DMS 273 treated with DMSO at 0.1 percent for 48 hours (cell line): Measurements from ENCODE around the gene THOC3.
"Not testable (repeated sequence)": the region's sequence is repeated elsewhere in the genome, so short reads cannot be mapped to it uniquely, and the experiment has no call there.

Experiments used
- DNase-seq: peaks from one replicate; lab custom pipeline; 2025; lab: John Stamatoyannopoulos, UW

Gene THOC3, protein sequence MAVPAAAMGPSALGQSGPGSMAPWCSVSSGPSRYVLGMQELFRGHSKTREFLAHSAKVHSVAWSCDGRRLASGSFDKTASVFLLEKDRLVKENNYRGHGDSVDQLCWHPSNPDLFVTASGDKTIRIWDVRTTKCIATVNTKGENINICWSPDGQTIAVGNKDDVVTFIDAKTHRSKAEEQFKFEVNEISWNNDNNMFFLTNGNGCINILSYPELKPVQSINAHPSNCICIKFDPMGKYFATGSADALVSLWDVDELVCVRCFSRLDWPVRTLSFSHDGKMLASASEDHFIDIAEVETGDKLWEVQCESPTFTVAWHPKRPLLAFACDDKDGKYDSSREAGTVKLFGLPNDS

DNA sequence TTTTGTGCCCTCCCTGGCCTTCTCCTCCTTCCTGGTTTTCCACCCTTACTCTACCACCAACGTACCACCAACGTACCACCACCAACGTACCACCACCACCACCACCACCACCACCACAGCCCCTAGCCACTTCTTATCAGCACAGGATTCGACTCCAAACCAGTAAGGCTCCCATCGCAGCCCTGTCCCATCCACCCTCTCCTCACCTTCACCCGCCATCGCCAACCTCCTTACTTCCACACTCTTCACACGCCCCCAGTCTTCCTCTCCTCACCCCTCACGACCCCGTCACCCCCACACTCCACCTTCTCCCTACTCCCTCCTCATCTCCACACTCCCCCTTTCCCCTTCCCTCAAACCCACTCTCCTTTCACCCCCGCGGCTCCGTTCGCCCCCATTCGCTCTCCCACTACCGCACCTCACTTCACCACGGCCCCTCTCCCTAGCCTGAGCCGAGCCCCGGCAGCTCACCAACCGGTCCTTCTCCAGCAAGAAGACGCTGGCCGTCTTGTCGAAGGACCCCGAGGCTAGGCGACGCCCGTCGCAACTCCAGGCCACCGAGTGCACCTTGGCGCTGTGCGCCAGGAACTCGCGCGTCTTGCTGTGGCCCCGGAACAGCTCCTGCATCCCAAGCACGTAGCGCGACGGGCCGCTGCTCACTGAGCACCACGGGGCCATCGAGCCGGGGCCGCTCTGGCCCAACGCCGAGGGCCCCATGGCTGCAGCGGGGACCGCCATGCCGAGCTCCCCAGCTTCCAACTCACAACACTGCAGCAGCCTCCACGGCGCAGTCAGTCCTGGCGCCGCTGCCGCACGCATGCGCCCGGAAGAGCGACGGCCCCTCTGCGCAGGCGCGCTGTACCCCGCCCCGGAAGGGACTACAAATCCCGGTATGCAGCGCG, at the start of gene THOC3:
TSS of gene THOC3 (minus strand) at position 845 of the 902 bp plus-strand sequence. CDS start at position 738, 107 bp downstream.
- DNase-seq = not testable (repeated sequence)

DNA sequence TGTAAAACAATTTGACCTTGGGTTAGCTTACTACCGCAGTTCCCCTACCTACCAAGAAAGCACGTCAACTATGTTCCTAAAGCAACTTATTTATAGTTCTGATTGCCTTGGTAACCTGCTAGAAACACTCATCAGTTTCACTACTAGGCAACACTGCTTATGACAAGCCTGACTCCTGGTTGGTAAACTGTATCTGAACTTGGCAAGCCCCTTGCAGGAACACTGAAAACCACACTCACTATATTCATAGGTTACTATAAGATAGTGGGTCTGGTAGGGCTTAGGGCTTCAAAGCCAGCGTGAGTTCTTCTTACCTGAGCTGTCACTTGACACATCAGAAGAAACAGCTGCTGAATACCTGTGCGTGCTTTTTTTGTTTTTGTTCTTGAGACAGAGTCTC, 49.2 kb upstream of the THOC3 start:
- DNase-seq = not testable (repeated sequence)

DNA sequence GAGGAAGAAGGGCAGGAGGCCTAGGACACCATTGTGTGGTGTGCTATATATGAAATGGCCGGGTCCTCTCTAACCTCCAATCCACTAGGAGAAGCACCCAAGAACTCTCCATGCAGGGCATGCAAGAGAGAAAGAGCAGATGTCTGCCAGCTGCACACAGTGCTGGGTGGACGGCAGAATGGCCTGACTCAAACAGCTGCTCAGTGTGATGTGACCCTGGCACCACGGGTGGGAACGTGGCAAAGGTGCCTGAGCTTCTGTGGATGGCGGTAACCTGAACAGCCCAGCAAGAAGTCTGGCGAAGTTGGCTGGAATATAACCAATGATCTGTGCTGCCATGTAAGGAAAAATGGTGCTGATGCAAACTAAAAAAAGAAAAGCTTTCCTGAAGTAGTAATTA, 46.2 kb upstream of the THOC3 start:
- DNase-seq = not testable (repeated sequence)

DNA sequence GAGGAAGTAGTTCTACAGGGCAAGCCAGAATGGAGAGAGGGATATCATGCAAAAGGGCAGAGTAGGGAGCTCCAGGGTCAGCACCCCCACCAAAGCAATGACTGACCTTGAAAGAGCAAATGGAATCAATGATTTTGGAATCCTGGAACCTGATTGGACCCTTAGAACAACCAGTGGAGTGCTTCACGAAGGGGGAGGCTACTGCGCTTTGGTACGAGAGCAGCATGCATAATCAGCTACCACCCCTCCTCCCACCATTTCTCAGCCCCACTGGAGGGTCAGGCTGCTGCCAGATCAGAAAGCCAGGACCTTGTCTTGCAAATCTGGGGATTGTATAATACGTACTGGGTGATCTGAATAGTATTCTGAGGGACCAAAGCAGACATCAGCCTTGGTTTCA, 43.0 kb upstream of the THOC3 start:
- not testable (repeated sequence) for DNase-seq

DNA sequence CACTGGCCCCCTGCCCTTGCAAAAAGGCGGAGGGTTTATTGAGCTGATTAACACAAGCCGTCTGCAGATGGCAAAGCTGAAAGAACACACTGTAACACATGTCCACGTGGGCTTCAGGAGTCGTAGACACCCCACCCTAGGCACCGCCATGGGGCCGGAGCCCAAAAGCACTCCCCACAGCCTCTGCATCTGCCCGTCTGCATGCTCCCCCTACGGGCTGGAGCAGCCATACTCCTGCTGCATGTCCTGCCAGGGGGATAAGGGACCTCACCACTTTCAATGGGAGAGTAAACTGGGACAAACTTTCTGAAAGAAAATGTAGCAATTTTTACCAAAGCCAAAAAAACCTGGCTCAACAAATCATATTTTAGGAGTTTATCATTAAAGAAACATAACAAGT, 42.1 kb upstream of the THOC3 start:
- not testable (repeated sequence) for DNase-seq

DNA sequence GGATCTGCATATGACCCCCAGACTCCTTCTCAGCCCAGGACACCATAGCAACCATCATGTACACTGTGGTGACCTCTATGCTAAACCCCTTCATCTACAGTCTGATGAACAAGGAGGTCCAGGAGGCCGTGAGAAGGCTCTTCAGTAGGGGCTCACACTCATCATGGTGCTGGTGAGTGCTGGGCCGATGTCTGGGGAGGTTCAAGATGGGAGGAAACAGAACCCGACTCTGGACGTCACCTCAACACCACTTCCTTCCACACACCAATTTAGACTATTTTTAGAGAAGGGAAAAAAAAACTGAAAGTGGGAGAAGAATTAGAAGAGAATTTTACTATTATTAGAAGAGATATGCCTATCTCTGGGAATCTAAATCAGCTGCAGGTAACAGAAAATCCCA, 39.1 kb upstream of the THOC3 start:
- not testable (repeated sequence) for DNase-seq

DNA sequence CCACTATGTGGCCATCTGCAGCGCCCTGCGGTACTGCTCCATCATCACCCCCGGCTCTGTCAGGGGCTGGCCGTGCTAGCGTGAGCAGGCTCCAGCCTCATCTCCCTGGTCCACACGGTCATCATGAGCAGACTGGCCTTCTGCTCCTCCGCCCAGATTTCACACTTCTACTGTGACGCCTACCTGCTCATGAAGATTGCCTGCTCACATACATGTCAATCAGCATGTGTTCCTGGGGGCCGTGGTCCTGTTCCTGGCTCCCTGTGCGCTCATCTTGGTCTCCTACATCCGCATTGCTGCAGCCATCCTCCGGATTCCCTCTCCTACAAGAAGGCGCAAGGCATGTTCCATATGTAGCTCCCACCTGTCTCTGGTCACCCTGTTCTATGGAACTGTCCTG, 38.7 kb upstream of the THOC3 start:
- not testable (repeated sequence) for DNase-seq

DNA sequence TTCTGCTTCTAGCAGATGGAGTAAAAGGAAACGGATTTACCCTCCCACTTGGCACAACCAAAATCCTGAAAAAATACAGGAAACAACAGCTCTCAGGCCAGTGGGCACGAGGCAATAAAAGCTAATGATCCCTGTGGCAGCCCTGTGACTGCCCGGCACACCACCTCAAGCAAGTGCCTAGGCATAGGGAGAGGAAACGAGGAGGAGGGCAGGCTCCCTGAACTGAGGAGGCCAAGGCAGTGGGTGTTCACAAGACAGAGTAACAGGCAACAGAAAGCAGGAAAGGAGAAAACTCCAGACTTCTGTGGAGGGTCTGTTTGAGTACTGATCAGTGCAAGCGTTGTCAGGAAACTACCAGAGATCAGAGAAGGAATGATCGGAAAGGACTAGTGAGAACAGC, 29.9 kb upstream of the THOC3 start:
- not testable (repeated sequence) for DNase-seq

DNA sequence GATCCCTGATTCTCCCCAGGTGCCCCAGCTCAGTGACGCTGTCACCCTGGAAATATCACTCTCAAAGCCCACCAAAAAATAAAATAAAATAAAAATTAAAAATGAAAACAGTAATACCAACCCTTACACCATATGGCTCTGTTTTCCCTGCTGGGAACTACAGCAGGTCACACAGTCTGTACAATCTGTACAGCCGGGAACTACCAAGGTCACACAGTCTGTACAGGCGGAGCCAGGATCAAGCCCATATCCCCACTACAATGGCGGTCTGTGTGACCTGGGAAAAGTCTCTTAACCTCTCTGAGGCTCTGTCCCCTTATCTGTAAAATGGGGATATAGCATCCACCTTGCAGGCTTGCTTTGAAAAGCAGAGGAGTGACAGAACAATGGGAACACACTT, 29.4 kb upstream of the THOC3 start:
- not testable (repeated sequence) for DNase-seq

DNA sequence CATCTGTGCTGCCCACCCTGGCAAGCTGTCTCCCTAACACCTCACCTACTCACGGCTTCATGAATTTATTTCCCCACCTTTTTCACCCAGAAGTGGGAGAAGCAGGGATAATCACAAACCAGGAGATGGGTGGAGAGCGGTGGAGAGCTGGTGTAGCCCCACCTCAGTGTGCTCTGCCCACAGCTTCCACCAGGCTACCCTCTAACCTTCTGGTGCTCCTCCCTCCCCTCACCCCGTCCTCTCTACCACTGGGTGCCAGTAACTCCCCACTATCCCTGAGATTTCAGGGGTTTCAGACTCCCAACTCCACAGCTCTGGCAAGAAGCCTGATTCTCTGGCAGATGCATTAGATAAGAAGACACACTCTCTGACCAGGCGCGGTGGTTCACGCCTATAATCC, 28.7 kb upstream of the THOC3 start:
- DNase-seq = not testable (repeated sequence)

DNA sequence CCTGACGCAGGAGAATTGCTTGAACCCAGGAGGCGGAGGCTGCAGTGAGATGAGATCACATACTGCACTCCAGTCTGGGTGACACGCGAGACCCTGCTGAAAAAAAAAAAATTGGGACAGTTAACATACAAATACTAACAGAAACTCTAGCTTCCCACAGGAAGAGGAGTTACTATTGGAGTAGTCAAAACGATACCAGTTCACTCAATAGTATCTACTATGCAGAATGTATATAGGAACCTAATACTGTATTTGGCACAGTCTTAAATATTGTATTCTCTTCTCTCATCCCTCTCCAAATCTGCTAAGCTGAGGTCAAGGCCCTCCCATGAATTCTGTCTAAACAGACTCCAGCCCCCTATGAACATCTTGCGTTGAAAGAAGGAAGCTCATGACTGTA, 27.4 kb upstream of the THOC3 start:
- DNase-seq = not testable (repeated sequence)

DNA sequence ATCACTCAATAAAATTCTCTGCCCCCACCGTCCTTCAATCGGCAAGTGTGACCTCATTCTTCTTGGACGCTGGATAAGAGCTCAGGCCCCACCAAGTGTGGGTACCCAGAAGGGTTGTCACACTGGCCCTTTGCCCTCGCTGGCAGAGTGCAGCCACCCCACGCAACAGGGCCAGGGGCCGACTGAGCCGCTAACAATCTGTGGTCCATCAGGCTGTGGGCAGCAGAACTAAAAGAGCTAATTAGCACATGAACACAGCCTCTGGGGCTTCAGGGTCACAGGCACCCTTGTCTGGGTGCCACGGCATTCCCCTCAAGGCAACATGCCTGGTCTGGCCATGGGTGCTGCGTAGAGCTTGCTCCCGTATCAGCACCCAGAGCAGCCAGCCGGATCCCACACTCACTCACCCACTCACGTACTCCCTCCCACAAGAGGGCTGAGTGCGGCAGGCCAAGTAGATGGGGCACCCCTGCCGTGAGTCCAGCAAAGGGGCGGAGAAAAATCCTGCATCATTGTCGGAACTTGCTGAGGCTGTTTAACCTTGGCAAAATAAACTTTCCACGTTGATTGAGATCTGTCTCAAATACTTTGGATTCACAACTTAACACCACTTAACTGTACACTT, 11.4 kb upstream of the THOC3 start:
- DNase-seq = not testable (repeated sequence)

DNA sequence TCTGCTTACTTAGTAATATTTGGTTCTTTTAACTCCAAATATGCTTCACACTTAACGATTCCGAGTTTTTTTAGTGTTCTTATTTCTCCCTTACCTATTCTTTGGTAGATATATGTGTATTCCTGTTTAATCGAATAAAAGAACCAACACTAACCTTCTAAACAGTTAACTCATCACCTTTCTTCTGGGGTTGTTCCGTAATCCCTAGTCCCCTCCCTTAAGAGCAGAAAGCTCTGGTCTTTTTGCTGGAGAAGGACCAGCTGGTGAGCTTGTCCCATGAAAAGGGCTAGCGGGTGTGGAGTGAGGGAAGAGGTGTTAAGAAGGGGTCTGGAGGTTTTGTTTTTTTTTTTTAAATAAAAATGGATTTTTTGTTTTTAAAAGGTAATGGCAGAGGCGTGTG, 266 bp upstream of the THOC3 start:
- not testable (repeated sequence) for DNase-seq

DNA sequence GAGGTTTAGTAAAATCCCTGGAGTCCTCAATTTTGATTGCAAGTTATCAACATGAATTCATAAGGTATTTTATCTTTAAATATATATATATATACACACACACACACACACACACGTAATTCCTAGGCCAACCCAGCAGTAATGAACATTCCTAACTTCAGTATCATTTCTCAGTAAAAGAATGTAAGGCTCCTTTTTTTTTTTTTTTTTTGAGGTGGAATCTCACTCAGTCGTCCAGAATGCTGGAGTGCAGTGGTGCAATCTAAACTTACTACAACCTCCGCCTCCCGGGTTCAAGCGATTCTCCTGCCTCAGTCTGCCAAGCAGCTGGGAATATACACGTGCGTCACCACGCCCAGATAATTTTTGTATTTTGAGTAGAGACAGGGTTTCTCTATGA, 5.8 kb downstream of the THOC3 start:
- not testable (repeated sequence) for DNase-seq

DNA sequence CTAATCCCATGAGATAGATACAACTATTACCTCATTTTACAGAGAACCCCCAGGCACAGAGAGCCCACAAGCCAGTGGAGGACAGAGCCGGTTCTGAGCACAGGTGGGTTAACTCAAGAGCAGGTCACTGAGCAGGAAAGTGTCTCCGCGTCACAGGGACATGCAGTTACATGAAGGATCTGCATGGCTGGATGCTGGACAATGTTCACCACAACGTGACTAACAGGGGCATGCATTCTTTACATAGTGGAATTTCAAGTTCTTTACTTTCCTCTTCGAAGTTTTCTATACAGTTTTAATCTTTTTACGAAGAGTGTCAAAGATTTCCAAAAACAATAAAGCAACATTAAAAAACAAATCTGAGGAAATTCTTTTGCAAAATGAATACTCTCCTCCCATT, 7.9 kb downstream of the THOC3 start:
- not testable (repeated sequence) for DNase-seq

DNA sequence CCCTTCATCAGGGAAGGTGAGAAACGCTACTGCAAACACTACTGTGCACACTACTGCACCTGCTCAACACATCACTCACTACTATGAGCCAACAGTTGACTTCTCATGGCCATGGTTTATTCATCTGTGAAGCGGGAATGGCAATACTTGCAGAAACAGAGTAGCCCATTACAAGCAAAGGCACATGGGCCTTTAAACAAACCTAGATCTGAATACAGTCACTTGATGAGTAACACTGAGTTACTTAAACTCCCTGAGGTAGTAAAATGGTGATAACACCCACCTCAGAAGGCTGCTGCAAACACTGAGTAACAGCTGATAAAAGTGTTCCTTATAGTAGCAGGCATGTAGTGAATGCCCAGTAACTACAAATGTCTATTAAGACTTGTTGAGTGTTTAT, 9.6 kb downstream of the THOC3 start:
- DNase-seq = not testable (repeated sequence)

DNA sequence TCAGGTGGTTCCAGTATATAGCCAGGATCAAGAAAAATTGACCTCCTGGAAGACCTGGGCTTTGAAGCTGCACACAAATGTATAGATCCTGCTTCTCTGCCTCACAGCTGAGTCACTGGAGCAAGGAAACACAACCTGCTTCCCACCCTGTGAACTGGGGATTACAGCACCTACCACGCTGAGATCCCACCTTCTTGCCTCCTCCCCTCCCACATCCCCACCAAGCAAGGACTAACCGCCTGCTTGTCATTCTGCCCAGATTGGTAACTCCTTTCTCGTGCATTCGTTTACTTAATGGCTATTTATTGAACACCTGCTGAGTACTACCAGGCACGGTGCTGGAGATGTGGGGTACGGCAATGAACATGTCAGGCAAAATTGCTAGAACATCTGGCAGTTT, 14.0 kb downstream of the THOC3 start:
- DNase-seq = not testable (repeated sequence)

DNA sequence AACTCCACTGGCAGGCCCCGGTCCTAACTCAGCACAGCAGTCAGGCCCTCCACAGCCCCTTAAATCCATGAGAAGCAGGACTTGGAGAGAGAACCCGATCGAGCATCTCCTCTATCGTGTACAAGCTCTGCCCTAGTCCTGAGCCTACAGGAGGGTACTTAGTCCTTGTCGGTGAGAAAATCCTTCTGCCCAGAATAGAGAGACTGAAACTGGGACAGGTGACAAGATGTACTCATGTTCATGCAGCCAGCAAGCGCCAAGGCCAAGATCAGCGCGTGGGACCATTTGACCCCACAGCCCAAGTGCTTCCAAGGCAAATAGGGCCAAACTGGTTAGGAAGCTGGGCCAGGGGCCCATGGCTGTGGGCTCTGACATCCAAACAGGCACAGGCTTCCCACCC, 15.3 kb downstream of the THOC3 start:
- not testable (repeated sequence) for DNase-seq

DNA sequence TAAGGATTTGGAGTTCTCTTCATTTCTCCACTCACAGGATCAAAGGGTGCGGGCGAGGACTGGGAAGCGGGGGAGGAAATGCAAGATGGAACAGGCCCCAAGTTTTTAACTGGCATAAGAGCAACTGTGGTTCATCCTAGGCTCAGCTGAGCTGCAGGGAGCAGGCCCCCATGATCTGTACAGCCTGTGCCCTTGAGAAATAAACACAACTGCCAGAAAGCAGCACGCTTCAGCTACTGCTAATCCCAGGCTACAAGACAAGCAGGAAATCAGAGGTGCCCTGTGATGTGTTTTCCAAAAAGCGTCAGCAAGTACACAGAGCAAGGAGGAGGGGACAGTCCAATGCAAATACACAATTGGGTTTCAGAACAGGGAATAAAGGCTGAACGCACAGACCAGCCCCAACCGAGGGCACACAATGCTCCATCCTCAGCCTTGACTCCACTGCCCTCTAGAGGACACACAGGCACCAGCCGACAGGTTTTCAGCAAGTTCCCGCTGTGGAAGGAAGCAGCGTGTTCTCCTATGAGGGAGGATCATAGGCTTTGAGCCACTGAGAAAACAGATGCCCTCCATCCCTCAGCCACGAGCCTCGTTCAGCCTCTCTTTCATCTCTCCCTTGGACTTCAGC, 16.7 kb downstream of the THOC3 start:
- DNase-seq = not testable (repeated sequence)

DNA sequence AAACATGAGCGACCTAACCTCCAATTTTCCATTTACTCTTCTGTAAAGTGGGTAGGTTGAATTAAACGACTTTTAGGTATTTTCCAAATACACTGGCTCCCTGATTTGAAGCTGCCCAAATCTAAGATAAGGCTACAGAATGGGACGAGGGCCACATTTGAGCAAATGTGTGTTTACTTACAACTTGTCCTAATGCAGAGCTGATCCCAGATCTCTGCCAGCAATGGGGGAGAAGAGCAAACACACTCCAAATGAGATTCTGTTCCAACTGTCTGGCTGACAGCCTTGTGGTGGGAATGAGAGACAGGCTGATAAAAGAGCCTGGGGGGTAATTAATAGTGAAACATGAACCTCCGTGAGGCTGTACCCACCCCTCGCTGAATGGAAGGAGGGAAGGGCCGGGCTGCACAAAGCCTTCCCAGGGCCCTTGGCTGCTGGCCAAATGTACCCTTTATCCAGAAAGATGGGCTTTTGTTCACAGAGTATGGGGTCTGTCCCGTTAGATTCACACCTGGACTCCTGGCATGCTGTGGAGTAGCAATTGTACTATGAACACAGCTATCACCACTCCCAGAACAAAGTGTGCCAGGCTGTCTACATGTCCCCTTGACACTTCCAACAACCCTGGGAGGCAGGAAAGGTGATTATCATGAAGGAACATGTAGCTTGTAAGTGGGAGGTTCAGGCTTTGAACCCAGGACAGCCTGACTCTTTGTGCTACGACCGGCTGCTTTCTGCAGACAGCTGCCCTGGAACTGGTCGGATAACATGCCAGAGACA, 19.6 kb downstream of the THOC3 start:
- not testable (repeated sequence) for DNase-seq

DNA sequence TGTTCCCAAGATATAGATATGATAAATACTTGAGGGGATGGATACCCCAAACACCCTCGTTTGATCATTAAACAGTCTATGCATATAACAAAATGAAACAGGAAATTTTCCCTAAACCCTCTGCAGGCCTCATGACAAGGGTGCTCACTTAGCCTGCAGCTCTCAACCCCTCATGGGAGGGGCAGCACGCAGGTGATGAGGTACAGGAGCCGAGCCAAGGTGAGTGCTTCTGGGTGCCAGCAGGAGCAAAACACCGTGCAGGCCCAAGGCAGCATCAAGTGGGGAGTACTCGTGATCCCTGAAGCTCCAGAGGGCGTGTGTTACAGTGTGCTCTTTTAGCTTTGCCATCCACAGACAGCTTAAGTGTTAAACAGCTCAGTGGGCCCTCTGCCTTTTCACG, 24.9 kb downstream of the THOC3 start:
- not testable (repeated sequence) for DNase-seq
